Mesendoderm (in vitro differentiated cells): Measurements from ENCODE around the gene ST8SIA1.
"Not testable (repeated sequence)": the region's sequence is repeated elsewhere in the genome, so short reads cannot be mapped to it uniquely, and the experiment has no call there.

Source experiments
- DNase-seq: peaks from one replicate; pipeline ENCODE4 v3.0.0; 2013
- H2AK5ac ChIP-seq: 2 replicates; pipeline ENCODE4 v1.6.1; 2013; ENCODE audit warnings: low read length, inconsistent platforms
- H2BK120ac ChIP-seq: 2 replicates; pipeline ENCODE4 v1.6.1; 2013; ENCODE audit warnings: low read depth, mild to moderate bottlenecking, low read length, moderate library complexity, mixed read lengths
- H2BK15ac ChIP-seq: replicated peaks from 2 replicates; pipeline ENCODE4 v1.6.1; 2013; ENCODE audit warnings: low read depth, mild to moderate bottlenecking, moderate library complexity
- H2BK5ac ChIP-seq: 2 replicates; pipeline ENCODE4 v1.6.1; 2013; ENCODE audit warnings: low read length, inconsistent platforms
- H3K18ac ChIP-seq: 2 replicates; pipeline ENCODE4 v1.6.1; 2013; ENCODE audit warnings: mild to moderate bottlenecking, low read length, mixed read lengths
- H3K23ac ChIP-seq: one replicate; pipeline ENCODE4 v1.6.1; 2013; ENCODE audit warnings: low read length
- H3K27ac ChIP-seq: 2 replicates; pipeline ENCODE4 v1.5.1; 2013; ENCODE audit warnings: low read depth, mild to moderate bottlenecking, inconsistent platforms, low read length, moderate library complexity
- H3K27me3 ChIP-seq: 2 replicates; pipeline ENCODE4 v1.6.1; 2013; ENCODE audit warnings: low read length, control low read depth, mild to moderate bottlenecking, inconsistent platforms; ENCODE audit not compliant: insufficient read depth, poor library complexity
- H3K36me3 ChIP-seq: 2 replicates; pipeline ENCODE4 v1.6.1; 2013; ENCODE audit warnings: low read length, inconsistent platforms; ENCODE audit not compliant: control insufficient read depth, insufficient read depth
- H3K4ac ChIP-seq: one replicate; pipeline ENCODE4 v1.6.1; 2013; ENCODE audit warnings: low read depth, mild to moderate bottlenecking, low read length, moderate library complexity
- H3K4me1 ChIP-seq: 2 replicates; pipeline ENCODE4 v1.6.1; 2013; ENCODE audit warnings: low read depth, low read length, inconsistent platforms; ENCODE audit not compliant: control insufficient read depth
- H3K4me2 ChIP-seq: 2 replicates; pipeline ENCODE4 v1.6.1; 2013; ENCODE audit warnings: low read length
- H3K4me3 ChIP-seq: 2 replicates; pipeline ENCODE4 v1.5.1; 2013; ENCODE audit warnings: mild to moderate bottlenecking, low read length
- H3K56ac ChIP-seq: one replicate; pipeline ENCODE4 v1.6.1; 2013; ENCODE audit warnings: low read length
- H3K79me1 ChIP-seq: 2 replicates; pipeline ENCODE4 v1.6.1; 2013; ENCODE audit warnings: low read length, inconsistent platforms
- H3K79me2 ChIP-seq: 2 replicates; pipeline ENCODE4 v1.6.1; 2013; ENCODE audit warnings: mild to moderate bottlenecking, low read length; ENCODE audit not compliant: control insufficient read depth, insufficient read depth
- H3K9ac ChIP-seq: 2 replicates; pipeline ENCODE4 v1.6.1; 2013; ENCODE audit warnings: low read length, inconsistent platforms
- H4K5ac ChIP-seq: one replicate; pipeline ENCODE4 v1.6.1; 2013; ENCODE audit warnings: low read length
- H4K8ac ChIP-seq: one replicate; pipeline ENCODE4 v1.6.1; 2013; ENCODE audit warnings: low read depth, mild to moderate bottlenecking, control low read depth, low read length, moderate library complexity
- WGBS: extraction: QIAGEN DNeasy Blood & Tissue Kit; methylation state at CpG from one replicate; pipeline ENCODE4 v1.1.7; 2013; ENCODE audit warnings: low lambda C conversion rate, missing lambda C conversion rate; ENCODE audit not compliant: insufficient coverage; ENCODE audit errors: extremely low coverage; 5-methylcytosine and 5-hydroxymethylcytosine counted together

The ST8SIA1 gene

DNA sequence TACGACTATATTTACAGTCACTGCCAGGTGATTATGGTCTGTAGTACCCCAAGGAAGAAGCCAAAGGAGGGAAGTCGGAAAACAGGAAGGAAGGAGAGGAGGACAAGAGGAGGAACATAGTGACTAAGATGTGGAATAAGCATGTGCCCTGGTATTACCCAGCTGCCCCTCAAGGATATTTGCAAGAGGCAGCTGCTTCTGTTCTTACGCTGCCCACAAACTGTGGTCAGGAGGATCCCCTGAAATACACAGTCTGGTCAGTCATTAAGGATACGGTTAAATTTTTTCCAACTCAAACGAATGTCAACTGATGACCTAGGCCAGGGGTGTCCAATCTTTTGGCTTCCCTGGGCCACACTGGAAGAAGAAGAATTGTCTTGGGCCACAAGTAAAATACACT, 162.0 kb downstream of the ST8SIA1 start:
- Histone ChIP-seq H3K79me1 (no peaks in the 10 kb centered on the region), H3K56ac (no peak overlapping the region), H3K4me1 (no peaks in the 10 kb centered on the region), H2AK5ac (no peak overlapping the region), H3K36me3 (no peaks in the 10 kb centered on the region), H3K4ac (no peak overlapping the region), H3K27ac (no peak overlapping the region), H3K23ac (no peak overlapping the region), H2BK120ac (no peak overlapping the region), H3K18ac (no peak overlapping the region), H3K9ac (no peak overlapping the region), H3K4me2 (no peak overlapping the region), H2BK5ac (no peak overlapping the region), H4K5ac (no peak overlapping the region), H3K27me3 (no peaks in the 10 kb centered on the region), H3K79me2 (no peaks in the 10 kb centered on the region), H3K4me3 (no peak overlapping the region), H2BK15ac (no peak overlapping the region), H4K8ac (no peak overlapping the region)
- no peak for DNase-seq
- WGBS: no CpG with 5 or more reads among the region's 5 CpGs

DNA sequence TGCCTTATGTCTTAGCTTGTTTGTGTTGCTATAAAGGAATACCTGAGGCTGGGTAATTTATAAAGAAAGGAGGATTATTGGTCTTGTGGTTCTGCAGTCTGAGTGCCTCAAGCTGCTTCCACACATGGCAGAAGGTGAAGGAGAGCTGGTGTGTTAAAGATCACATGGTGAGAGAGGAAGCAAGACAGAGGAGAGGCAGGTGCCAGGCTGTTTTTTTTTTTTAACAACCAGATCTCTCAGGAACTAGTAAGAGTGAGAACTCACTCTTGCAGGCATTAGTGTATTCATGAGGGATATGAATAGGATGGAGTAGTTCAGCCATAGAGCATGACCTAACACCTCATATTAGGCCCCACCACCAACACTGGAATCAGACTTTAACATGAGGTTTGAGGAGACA, 165.1 kb downstream of the ST8SIA1 start:
- Histone ChIP-seq H3K27ac (no peak overlapping the region), H4K8ac (no peak overlapping the region), H2BK15ac (no peak overlapping the region), H3K9ac (no peak overlapping the region), H3K18ac (no peak overlapping the region), H3K56ac (no peak overlapping the region), H3K4me2 (no peak overlapping the region), H2BK120ac (no peak overlapping the region), H3K4me3 (no peak overlapping the region), H3K79me2 (no peaks in the 10 kb centered on the region), H3K79me1 (no peaks in the 10 kb centered on the region), H3K27me3 (no peaks in the 10 kb centered on the region), H3K4me1 (no peaks in the 10 kb centered on the region), H2AK5ac (no peak overlapping the region), H3K23ac (no peak overlapping the region), H4K5ac (no peak overlapping the region), H3K4ac (no peak overlapping the region), H3K36me3 (no peaks in the 10 kb centered on the region), H2BK5ac (no peak overlapping the region)
- DNase-seq: no peak

DNA sequence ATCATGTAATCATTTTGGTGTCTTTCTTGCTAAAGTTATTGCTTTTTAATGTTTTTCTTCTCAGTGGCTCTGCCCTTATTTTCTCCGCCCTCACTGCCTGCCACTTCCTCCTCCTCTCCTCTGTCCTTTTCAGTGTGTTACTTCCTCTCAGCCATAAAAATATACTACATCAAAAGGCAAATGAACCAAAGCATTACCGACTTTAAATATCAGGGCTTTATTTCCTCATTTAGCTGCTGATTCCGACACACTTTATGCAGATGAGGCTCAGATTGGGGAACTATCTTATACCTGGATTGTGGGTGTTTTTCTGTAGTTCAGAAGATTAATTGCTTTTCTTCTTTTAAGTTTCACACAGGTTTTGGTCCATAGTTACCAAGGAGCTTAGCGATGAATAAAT, 170.4 kb downstream of the ST8SIA1 start:
- Histone ChIP-seq H3K23ac (no peak overlapping the region), H3K4me2 (no peak overlapping the region), H3K4me1 (no peaks in the 10 kb centered on the region), H2AK5ac (no peak overlapping the region), H3K56ac (no peak overlapping the region), H3K27me3 (no peaks in the 10 kb centered on the region), H4K8ac (no peak overlapping the region), H3K4me3 (no peak overlapping the region), H3K79me2 (no peaks in the 10 kb centered on the region), H3K36me3 (no peaks in the 10 kb centered on the region), H3K27ac (no peak overlapping the region), H3K4ac (no peak overlapping the region), H3K9ac (no peak overlapping the region), H3K18ac (no peak overlapping the region), H2BK120ac (no peak overlapping the region), H4K5ac (no peak overlapping the region), H2BK5ac (no peak overlapping the region), H2BK15ac (no peak overlapping the region), H3K79me1 (no peaks in the 10 kb centered on the region)
- DNase-seq: no peak
- WGBS: no CpG with 5 or more reads among the region's 4 CpGs

DNA sequence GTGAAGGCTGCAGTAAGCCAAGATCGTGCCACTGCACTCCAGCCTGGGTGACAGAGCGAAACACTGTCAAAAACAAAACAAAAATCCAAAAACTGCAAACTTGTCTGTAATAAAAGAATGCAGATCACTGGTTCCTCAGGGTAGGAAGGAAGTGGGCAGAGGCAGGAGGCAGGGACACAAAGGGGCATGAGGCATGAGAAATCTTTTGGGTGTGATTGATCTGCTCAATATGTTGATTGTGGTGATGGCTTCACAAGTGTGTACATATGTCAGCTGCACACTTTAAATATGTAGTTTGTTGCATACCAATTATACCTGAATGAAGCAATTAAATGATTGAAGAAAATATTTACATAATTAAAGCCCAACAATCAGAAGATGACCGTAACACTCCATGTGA, 170.9 kb downstream of the ST8SIA1 start:
- Histone ChIP-seq H2BK5ac (no peak overlapping the region), H3K4me3 (no peak overlapping the region), H3K4ac (no peak overlapping the region), H3K79me2 (no peaks in the 10 kb centered on the region), H3K9ac (no peak overlapping the region), H3K27me3 (no peaks in the 10 kb centered on the region), H3K36me3 (no peaks in the 10 kb centered on the region), H3K4me1 (no peaks in the 10 kb centered on the region), H3K56ac (no peak overlapping the region), H3K27ac (no peak overlapping the region), H2AK5ac (no peak overlapping the region), H3K23ac (no peak overlapping the region), H4K5ac (no peak overlapping the region), H3K79me1 (no peaks in the 10 kb centered on the region), H2BK120ac (no peak overlapping the region), H4K8ac (no peak overlapping the region), H3K18ac (no peak overlapping the region), H3K4me2 (no peak overlapping the region), H2BK15ac (no peak overlapping the region)
- no peak for DNase-seq
- no CpG with 5 or more reads among the region's 3 CpGs for whole genome bisulfite sequencing

DNA sequence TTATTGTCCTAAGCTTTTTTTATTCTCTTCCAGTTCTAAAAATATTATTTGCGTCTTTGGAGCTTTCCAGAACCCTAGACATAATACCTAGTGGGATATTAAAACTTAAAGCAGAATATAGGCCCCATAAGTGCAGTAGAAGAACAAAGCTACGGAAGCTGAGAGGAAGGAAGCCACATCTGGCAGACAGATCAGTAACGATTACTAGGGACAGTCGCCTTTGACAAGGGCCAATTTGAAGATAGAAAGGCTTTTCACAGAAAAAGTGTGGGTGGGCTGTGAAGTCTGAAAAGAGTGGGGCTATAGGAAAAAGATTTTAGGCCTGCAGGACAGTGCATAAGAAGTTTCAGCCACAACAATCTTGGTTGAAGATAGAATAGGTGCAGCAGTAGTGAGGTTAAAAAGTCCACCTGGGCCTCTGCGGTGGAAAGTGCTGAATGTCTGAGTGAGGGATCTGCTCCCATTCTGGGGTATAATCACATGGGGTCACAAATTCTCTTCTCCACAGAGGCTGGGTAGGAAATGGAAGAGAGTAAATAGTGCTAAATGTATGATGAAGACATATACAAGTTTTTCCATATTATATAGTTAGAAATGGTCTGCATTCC, 174.0 kb downstream of the ST8SIA1 start:
- Histone ChIP-seq H2BK15ac (no peak overlapping the region), H2BK5ac (no peak overlapping the region), H3K4ac (no peak overlapping the region), H4K8ac (no peak overlapping the region), H2AK5ac (no peak overlapping the region), H3K18ac (no peak overlapping the region), H3K27ac (no peak overlapping the region), H4K5ac (no peak overlapping the region), H3K79me1 (no peaks in the 10 kb centered on the region), H3K56ac (no peak overlapping the region), H3K9ac (no peak overlapping the region), H3K4me1 (no peaks in the 10 kb centered on the region), H2BK120ac (no peak overlapping the region), H3K4me2 (no peak overlapping the region), H3K23ac (no peak overlapping the region), H3K27me3 (no peaks in the 10 kb centered on the region), H3K4me3 (no peak overlapping the region), H3K79me2 (no peaks in the 10 kb centered on the region), H3K36me3 (no peaks in the 10 kb centered on the region)
- DNase-seq: no peak
- no CpG with 5 or more reads among the region's 5 CpGs for WGBS

DNA sequence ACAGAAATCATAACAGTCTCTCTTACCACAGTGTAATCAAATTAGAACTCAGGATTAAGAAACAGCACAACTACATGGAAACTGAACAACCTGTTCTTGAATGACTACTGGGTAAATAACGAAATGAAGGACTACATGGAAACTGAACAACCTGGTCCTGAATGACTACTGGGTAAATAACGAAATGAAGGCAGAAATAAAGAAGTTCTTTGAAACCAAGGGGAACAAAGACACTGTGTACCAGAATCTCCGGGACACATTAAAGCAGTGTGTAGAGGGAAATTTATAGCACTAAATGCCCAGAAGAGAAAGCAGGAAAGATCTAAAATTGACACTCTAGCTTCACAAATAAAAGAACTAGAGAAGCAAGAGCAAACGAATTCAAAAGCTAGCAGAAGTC, 185.2 kb downstream of the ST8SIA1 start:
- not testable (repeated sequence) for H3K4ac ChIP-seq, H3K56ac ChIP-seq, H3K9ac ChIP-seq, DNase-seq, H3K79me1 ChIP-seq, H4K8ac ChIP-seq, H3K27ac ChIP-seq, H3K27me3 ChIP-seq, H3K36me3 ChIP-seq, H2BK15ac ChIP-seq, H3K23ac ChIP-seq, H2AK5ac ChIP-seq, H3K4me2 ChIP-seq, H2BK5ac ChIP-seq, H2BK120ac ChIP-seq, H3K18ac ChIP-seq, H3K4me1 ChIP-seq, H4K5ac ChIP-seq, H3K4me3 ChIP-seq, H3K79me2 ChIP-seq
- no CpG with 5 or more reads among the region's 4 CpGs for WGBS
